ENCODE measurements around the gene SPIN1.

The SPIN1 gene

GRCh38 chr9:88437210-88438146 is 49.2 kb downstream of the SPIN1 start:
- DNase-seq = no peak

GRCh38 chr9:88438811-88439210 is 50.6 kb downstream of the SPIN1 start:
- no peak for DNase-seq

- DNase-seq = no peak
Observed at GRCh38 chr9:88441301-88442007, 53.2 kb downstream of the SPIN1 start.

GRCh38 chr9:88443480-88444113 is 55.4 kb downstream of the SPIN1 start:
- DNase-seq = no peak

- no peak for DNase-seq
Observed at GRCh38 chr9:88446728-88447127, 58.5 kb downstream of the SPIN1 start.

- no peak for DNase-seq
Observed at GRCh38 chr9:88447431-88447830, 59.2 kb downstream of the SPIN1 start.

GRCh38 chr9:88451160-88451559 is 62.9 kb downstream of the SPIN1 start:
- no peak for DNase-seq

- DNase-seq = no peak
Observed at GRCh38 chr9:88458716-88459465, 70.6 kb downstream of the SPIN1 start.

- peak; percentile 53 for DNase-seq
Observed at GRCh38 chr9:88460587-88461332, 72.5 kb downstream of the SPIN1 start.

- no peak for DNase-seq
Observed at GRCh38 chr9:88462191-88462590, 73.9 kb downstream of the SPIN1 start.

GRCh38 chr9:88464851-88465250 is 76.6 kb downstream of the SPIN1 start:
- DNase-seq = no peak

- DNase-seq = no peak
Observed at GRCh38 chr9:88468226-88468625, 80.0 kb downstream of the SPIN1 start.

GRCh38 chr9:88476491-88477271 is 88.4 kb downstream of the SPIN1 start:
- no peak for DNase-seq

GRCh38 chr9:88477300-88477751 is 89.1 kb downstream of the SPIN1 start:
- DNase-seq = no peak

- DNase-seq = no peak
Observed at GRCh38 chr9:88478246-88478645, 90.0 kb downstream of the SPIN1 start.

GRCh38 chr9:88481933-88482332 is 93.7 kb downstream of the SPIN1 start:
- no peak for DNase-seq

GRCh38 chr9:88488166-88488565 is 99.9 kb downstream of the SPIN1 start:
- DNase-seq = no peak

- no peak for DNase-seq
Observed at GRCh38 chr9:88494983-88495721, 106.9 kb downstream of the SPIN1 start.

GRCh38 chr9:88497224-88497623 is 109.0 kb downstream of the SPIN1 start:
- no peak for DNase-seq

- DNase-seq = no peak
Observed at GRCh38 chr9:88498880-88499279, 110.6 kb downstream of the SPIN1 start.
